Epithelial cell of esophagus (primary cell): ENCODE results near the gene RANGAP1.

Source experiments
- DNase-seq: peaks from one replicate; pipeline ENCODE4 v3.0.0; 2010; ENCODE audit warnings: low read depth
- H3K4me3 ChIP-seq: 2 replicates; pipeline ENCODE4 v1.5.1; 2011; ENCODE audit warnings: mild to moderate bottlenecking, low read length, control low read depth
- TF ChIP-seq, protein P1 (sequence below): IDR thresholded peaks from 2 replicates; pipeline ENCODE4 v1.5.1; 2011; ENCODE audit warnings: low read depth, mild to moderate bottlenecking, low read length, control low read depth, inconsistent platforms; ENCODE audit not compliant: insufficient read depth; ENCODE audit errors: missing control alignments

The RANGAP1 gene

DNA sequence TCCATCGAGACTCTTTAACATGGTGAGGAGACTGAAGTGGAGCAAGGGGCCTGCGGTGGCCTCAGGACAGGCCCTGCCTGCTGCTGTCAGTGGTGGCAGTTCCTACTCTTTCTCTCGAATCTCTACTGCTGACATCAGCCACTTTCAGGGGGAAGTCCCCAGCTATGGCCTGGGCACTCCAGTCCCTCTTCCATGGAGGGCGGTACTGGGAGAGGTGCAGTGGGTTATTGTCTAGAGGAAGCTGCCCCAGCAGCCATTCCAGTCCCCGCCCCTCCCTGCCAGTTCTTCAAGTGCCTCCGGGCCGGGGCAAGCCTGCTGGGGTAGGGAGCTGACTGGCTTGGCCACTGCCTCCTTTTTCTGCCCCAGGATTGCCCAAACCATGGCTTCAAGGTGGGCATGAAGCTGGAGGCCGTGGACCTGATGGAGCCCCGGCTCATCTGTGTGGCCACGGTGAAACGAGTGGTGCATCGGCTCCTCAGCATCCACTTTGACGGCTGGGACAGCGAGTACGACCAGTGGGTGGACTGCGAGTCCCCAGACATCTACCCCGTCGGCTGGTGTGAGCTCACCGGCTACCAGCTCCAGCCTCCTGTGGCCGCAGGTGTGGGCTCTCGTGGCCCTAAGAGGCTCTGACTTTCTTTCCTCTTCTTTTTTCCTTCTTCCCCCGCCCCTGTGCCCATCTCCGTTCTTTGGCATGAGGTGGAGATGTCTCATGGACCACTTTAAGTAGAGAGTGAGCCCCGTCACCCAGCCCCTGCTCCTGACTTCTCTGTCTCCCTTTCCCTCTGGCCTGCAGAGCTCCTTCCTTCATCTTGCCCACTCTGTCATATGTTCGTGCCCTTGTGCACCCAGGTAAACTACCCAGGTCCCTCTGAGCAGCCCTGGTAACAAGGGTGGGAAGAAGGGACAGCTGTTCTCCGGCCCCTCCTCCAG is 59.0 kb downstream of the RANGAP1 start:
- no peak overlapping the region for H3K4me3 ChIP-seq
- TF ChIP-seq, protein P1, sequence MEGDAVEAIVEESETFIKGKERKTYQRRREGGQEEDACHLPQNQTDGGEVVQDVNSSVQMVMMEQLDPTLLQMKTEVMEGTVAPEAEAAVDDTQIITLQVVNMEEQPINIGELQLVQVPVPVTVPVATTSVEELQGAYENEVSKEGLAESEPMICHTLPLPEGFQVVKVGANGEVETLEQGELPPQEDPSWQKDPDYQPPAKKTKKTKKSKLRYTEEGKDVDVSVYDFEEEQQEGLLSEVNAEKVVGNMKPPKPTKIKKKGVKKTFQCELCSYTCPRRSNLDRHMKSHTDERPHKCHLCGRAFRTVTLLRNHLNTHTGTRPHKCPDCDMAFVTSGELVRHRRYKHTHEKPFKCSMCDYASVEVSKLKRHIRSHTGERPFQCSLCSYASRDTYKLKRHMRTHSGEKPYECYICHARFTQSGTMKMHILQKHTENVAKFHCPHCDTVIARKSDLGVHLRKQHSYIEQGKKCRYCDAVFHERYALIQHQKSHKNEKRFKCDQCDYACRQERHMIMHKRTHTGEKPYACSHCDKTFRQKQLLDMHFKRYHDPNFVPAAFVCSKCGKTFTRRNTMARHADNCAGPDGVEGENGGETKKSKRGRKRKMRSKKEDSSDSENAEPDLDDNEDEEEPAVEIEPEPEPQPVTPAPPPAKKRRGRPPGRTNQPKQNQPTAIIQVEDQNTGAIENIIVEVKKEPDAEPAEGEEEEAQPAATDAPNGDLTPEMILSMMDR = no peak
- no peak for DNase-seq

DNA sequence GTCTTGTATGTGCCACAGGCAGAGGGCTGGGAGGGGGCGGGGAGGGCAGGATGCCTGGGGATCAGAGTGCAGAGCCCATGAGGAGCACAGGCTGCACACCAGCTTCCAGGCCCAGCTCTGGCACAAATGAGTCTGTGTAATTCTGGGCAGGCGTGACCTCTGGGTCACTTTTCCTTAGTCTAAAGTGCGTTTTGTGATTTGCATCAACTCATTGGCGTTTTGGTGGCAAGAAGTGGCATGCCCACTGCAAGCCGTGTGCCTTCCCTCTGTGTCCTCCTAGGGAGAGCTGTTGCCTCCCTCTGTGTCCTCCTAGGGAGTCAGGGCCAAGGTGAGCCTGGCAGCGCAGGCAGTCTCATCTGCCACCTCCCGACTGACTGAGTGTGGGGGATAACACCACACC is 62.5 kb downstream of the RANGAP1 start:
- no peak overlapping the region for H3K4me3 ChIP-seq
- no peak for DNase-seq
- TF ChIP-seq, protein P1 = no peak

DNA sequence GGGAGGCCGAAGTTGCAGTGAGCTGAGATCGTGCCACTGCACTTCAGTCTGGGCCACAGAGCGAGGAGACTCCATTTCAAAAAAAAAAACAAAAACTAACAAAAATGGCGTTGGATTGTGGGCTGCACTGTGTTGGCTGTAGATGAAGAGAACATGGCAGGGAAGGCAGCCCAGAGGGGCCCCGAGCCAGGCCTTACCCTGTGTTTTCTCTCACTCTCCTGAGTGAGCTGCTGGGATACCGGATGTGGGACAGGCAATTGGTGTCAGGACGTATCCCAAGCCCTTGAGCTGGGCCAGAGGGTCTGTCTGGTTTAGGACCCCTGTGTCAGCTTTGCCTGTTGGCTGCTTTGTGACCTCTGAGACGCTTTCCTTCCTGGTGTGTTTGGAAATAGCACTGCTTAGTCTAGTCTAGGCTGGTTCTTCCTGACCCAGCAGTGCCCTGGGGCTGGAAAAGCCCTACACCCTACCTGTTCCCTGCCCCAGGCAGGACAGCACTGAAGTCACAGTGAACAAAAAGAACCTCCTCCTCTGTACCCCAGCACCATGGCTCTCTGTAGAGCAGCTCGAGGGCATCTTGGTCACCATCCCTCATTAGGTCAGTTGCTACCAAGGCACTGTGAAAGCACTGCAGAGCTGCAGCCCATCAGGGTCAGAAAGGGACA is 63.0 kb downstream of the RANGAP1 start:
- no peak for DNase-seq
- H3K4me3 ChIP-seq = no peak overlapping the region
- TF ChIP-seq, protein P1 = no peak

DNA sequence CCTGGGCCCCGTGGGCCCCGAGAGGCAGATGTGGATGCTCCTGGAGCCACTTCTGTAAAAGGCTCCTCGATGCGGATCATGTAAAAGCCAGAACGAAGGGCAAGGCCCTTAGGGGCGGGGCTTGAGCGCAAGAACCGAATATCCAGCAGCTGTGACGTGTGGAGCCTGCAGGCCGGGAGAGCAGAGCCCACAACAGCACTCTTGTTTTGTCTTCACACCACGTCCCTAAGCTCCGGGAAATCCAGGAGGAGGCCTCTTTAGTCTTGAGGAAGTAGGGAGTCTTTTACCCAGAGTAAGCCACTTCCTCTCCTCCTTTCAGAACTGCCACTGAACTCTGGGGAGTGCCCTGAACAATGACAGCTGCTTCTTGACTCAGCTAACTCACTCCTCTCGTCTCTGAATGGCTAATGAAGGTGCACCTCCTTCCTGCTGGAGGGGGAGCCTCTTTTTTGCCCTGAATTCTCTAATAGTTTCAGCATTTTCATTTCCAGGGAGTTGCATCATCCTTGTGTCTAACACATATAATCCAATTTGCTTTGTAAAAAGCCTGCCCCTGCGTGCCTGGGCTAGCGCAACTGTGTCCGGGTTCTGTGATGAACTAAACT is 68.3 kb downstream of the RANGAP1 start:
- DNase-seq = peak; percentile 87
- TF ChIP-seq, protein P1 = no peak
- no peak overlapping the region for H3K4me3 ChIP-seq

DNA sequence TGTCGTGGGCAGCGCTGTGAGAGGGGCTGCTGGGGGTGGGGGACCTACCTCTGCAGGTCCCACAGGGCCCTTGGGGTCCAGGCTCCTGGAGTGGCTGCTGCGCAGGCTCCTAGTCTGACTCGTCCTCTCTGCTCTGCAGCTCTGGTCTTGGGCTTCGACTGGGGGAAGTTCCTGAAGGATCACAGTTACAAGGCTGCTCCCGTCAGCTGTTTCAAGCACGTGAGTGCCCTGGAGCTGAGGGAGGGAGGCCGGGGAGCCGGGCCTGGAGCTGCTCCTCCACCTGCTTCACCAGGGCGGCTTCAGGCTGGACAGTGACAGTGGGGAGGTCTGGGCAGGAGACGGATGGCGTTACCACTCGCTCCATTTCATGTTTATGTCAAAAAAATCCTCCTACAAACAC is 69.0 kb downstream of the RANGAP1 start:
- no peak overlapping the region for H3K4me3 ChIP-seq
- TF ChIP-seq, protein P1 = no peak
- DNase-seq = peak; percentile 28

DNA sequence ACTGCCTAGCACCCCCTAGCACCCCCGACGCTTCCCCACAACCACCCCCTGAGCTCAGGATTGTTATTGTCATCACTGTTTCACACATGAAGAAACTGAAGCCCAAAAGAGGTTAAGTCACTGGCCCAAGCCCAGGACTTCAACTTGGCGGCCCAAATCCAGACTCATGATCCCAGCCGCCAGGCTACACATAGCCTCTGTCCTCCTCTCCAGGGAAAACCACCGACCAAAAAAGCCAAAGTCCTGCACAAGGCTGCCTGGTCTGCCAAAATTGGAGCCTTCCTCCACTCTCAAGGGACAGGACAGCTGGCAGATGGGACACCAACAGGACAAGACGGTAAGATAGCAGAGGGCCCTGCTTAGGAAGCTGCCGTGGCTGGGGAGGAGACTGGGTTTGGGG is 70.1 kb downstream of the RANGAP1 start:
- no peak overlapping the region for H3K4me3 ChIP-seq
- TF ChIP-seq, protein P1 = no peak
- DNase-seq = no peak
